K562 (cell line): ENCODE results near the gene GLRX2. TPM values are rescaled to one million over a fixed set of nuclear protein-coding genes. Genes with fewer than 3 reads are reported as not detected.

ENCODE experiments used
- ATAC-seq: fragments of 200-7000 bp; cut with Tn5 transposase; 3 replicates; pipeline ENCODE4 v1.9.1; 2020; ENCODE audit warnings: moderate library complexity
- BruUV-seq: library from RNA; stranded (reverse); fragments of 400-500 nt; replicated peaks from 2 replicates; lab custom pipeline; 2021; lab: Mats Ljungman, UMichigan
- CTCF ChIA-PET: fragments of 300-600 bp; formaldehyde crosslinking; extraction: SDS; loops from one replicate; lab custom pipeline; 2021; ENCODE audit warnings: low intra/inter-chr PET ratio; lab: Yijun Ruan, JAX
- POLR2A ChIA-PET: fragments of 300-600, 350-650 bp; sonication (Branson Sonifier 250); formaldehyde crosslinking; extraction: SDS; loops from one replicate; lab custom pipeline; 2021; ENCODE audit warnings: antibody characterized with exemption, inconsistent platforms; lab: Yijun Ruan, JAX
- DNase-seq, 4 experiments: peaks; one replicate each; pipeline versions ENCODE4 v3.0.0 to v3.0.0-alpha.2; 2011 to 2018; ENCODE audit warnings: low spot score in 3 of 4, mixed read lengths in 3 of 4; ENCODE audit errors: extremely low read depth in 1 of 4
- FAIRE-seq: peaks from 2 replicates; lab custom pipeline; 2011; peaks lifted over from hg19 to GRCh38; lab: Jason Lieb, UNC
- H2AFZ ChIP-seq: 2 replicates; pipeline ENCODE4 v1.6.0; 2011; ENCODE audit warnings: low read depth, low read length, control low read depth, inconsistent platforms
- H3K27ac ChIP-seq: fragments of 200-600 bp; 3 replicates; pipeline ENCODE4 v1.8.0; 2011; ENCODE audit warnings: low read depth, mild to moderate bottlenecking, control low read depth, inconsistent platforms, low read length, moderate library complexity, mixed read lengths; ENCODE audit errors: extremely low read depth
- H3K27me3 ChIP-seq, 2 experiments: fragments of 300-600 bp in 1 of 2; 2 replicates in 1 of 2; 3 replicates in 1 of 2; pipeline versions ENCODE4 v1.6.0 to v1.8.0; 2011; ENCODE audit warnings: inconsistent platforms in 2 of 2, low read length in 2 of 2, mild to moderate bottlenecking in 1 of 2, mixed read lengths in 1 of 2, moderate library complexity in 1 of 2; ENCODE audit not compliant: control insufficient read depth in 2 of 2, insufficient read depth in 2 of 2
- H3K36me3 ChIP-seq: fragments of 300-600 bp; 3 replicates; pipeline ENCODE4 v1.8.0; 2011; ENCODE audit warnings: mild to moderate bottlenecking, low read length, inconsistent platforms; ENCODE audit not compliant: control insufficient read depth, insufficient read depth
- H3K4me1 ChIP-seq, 2 experiments: fragments of 200-600 bp in 1 of 2; replicated peaks in 1 of 2; 2 replicates in 1 of 2; 3 replicates in 1 of 2; pipeline versions ENCODE4 v1.5.1 to v1.8.0; 2011; ENCODE audit warnings: inconsistent platforms in 2 of 2, low read length in 2 of 2, mild to moderate bottlenecking in 1 of 2, mixed read lengths in 1 of 2, moderate library complexity in 1 of 2; ENCODE audit not compliant: control insufficient read depth in 2 of 2, insufficient read depth in 2 of 2
- H3K4me2 ChIP-seq: 2 replicates; pipeline ENCODE4 v1.6.1; 2011; ENCODE audit warnings: low read length, control low read depth, inconsistent platforms, mixed read lengths; ENCODE audit not compliant: insufficient read depth
- H3K4me3 ChIP-seq: fragments of 200-600 bp; sonication (generic), shearing (Covaris generic); 2 replicates; pipeline ENCODE4 v1.5.1; 2016; ENCODE audit warnings: control low read depth, inconsistent platforms
- H3K79me2 ChIP-seq: fragments of 200-600 bp; 3 replicates; pipeline ENCODE4 v1.8.0; 2011; ENCODE audit warnings: low read length, inconsistent platforms; ENCODE audit not compliant: control insufficient read depth, insufficient read depth
- H3K9ac ChIP-seq, 2 experiments: 2 replicates each; pipeline versions ENCODE4 v1.6.0 to v1.6.1; 2011; ENCODE audit warnings: low read depth in 2 of 2, low read length in 2 of 2, control low read depth in 1 of 2, inconsistent platforms in 1 of 2, mild to moderate bottlenecking in 1 of 2, mixed read lengths in 1 of 2; ENCODE audit not compliant: insufficient read depth in 1 of 2
- H3K9me1 ChIP-seq: one replicate; pipeline ENCODE4 v1.6.0; 2011; ENCODE audit warnings: inconsistent platforms, mild to moderate bottlenecking, low read length, moderate library complexity; ENCODE audit not compliant: control insufficient read depth, insufficient read depth
- H3K9me3 ChIP-seq: replicated peaks from 2 replicates; pipeline ENCODE4 v1.5.1; 2011; ENCODE audit warnings: low read depth, low read length, inconsistent platforms; ENCODE audit not compliant: control insufficient read depth, insufficient read depth
- H4K20me1 ChIP-seq: replicated peaks from 2 replicates; pipeline ENCODE4 v1.6.1; 2011; ENCODE audit warnings: low read length, inconsistent platforms, mixed read lengths; ENCODE audit not compliant: control insufficient read depth, insufficient read depth
- ARID1B ChIP-seq: fragments of 450-650 bp; IDR thresholded peaks from 2 replicates; pipeline ENCODE4 v1.6.1; 2016; ENCODE audit warnings: antibody characterized with exemption, mild to moderate bottlenecking, inconsistent platforms
- ARNT ChIP-seq, 2 experiments: fragments of 450-650 bp; IDR thresholded peaks; 2 replicates each; pipeline ENCODE4 v1.6.1; 2016; ENCODE audit warnings: mild to moderate bottlenecking in 1 of 2
- BRD9 ChIP-seq: fragments of 450-650 bp; IDR thresholded peaks from 2 replicates; pipeline ENCODE4 v1.6.1; 2018; ENCODE audit warnings: low read depth; ENCODE audit not compliant: partially characterized antibody
- CBFB ChIP-seq: sonication (generic); formaldehyde crosslinking; IDR thresholded peaks from 2 replicates; pipeline ENCODE4 v1.4.0; 2020; ENCODE audit warnings: mild to moderate bottlenecking, missing genetic modification reagents
- CXXC5 ChIP-seq: fragments of 250-450 bp; sonication (Bioruptor Pico); IDR thresholded peaks from 2 replicates; pipeline ENCODE4 v1.8.0; 2022; ENCODE audit warnings: inconsistent platforms, mild to moderate bottlenecking, moderate library complexity
- DPF2 ChIP-seq: fragments of 450-650 bp; IDR thresholded peaks from 2 replicates; pipeline ENCODE4 v1.6.1; 2016
- EHMT2 ChIP-seq: fragments of 450-650 bp; IDR thresholded peaks from 2 replicates; pipeline ENCODE4 v1.6.1; 2018; ENCODE audit warnings: antibody characterized with exemption
- FOXK2 ChIP-seq, 2 experiments: fragments of 450-650 bp; IDR thresholded peaks in 1 of 2; conservative IDR thresholded peaks in 1 of 2; 2 replicates each; pipeline ENCODE4 v1.6.1; 2016; ENCODE audit warnings: low read depth in 2 of 2, mild to moderate bottlenecking in 1 of 2
- HMGN3 ChIP-seq: IDR thresholded peaks from 2 replicates; pipeline ENCODE4 v1.6.1; 2011; ENCODE audit warnings: borderline replicate concordance, low read depth, mild to moderate bottlenecking, mixed read lengths, low read length; ENCODE audit not compliant: insufficient read length; ENCODE audit errors: extremely low read depth
- JUNB ChIP-seq: fragments of 450-650 bp; formaldehyde crosslinking; conservative IDR thresholded peaks from 2 replicates; pipeline ENCODE4 v1.4.0; 2020; ENCODE audit warnings: mild to moderate bottlenecking
- MEIS2 ChIP-seq: fragments of 450-650 bp; IDR thresholded peaks from 2 replicates; pipeline ENCODE4 v1.6.1; 2014; ENCODE audit warnings: mild to moderate bottlenecking; ENCODE audit not compliant: partially characterized antibody
- MYBL2 ChIP-seq, 2 experiments: fragments of 450-650 bp in 1 of 2; sonication (generic) in 1 of 2; formaldehyde crosslinking in 1 of 2; IDR thresholded peaks; 2 replicates each; pipeline versions ENCODE4 v1.6.1 to v1.8.1; 2017 to 2022; ENCODE audit warnings: borderline replicate concordance in 1 of 2, inconsistent platforms in 1 of 2, low read depth in 1 of 2, mild to moderate bottlenecking in 1 of 2, missing genetic modification reagents in 1 of 2, moderate library complexity in 1 of 2
- NR2F6 ChIP-seq: fragments of 450-650 bp; formaldehyde crosslinking; IDR thresholded peaks from 2 replicates; pipeline ENCODE4 v1.4.0; 2020; ENCODE audit warnings: mild to moderate bottlenecking
- SAP30 ChIP-seq: fragments of 200-600 bp; sonication (generic); IDR thresholded peaks from 2 replicates; pipeline ENCODE4 v1.6.1; 2012; ENCODE audit warnings: borderline replicate concordance, low read depth, mild to moderate bottlenecking, moderate library complexity, low read length, control low read depth, inconsistent platforms; ENCODE audit not compliant: insufficient read depth, poor library complexity, severe bottlenecking
- ZNF408 ChIP-seq: fragments of 250-450 bp; sonication (Bioruptor Pico); IDR thresholded peaks from 2 replicates; pipeline ENCODE4 v1.4.0; 2020; ENCODE audit warnings: low read depth, mild to moderate bottlenecking, moderate library complexity
- ZNF79 ChIP-seq: fragments of 250-450 bp; sonication (Bioruptor Pico); IDR thresholded peaks from 2 replicates; pipeline ENCODE4 v1.4.0; 2020; ENCODE audit warnings: low read depth, mild to moderate bottlenecking, moderate library complexity
- ZZZ3 ChIP-seq: fragments of 450-650 bp; IDR thresholded peaks from 2 replicates; pipeline ENCODE4 v1.6.1; 2016; ENCODE audit warnings: antibody characterized with exemption, mild to moderate bottlenecking, moderate library complexity
- WGBS: fragments of 100-300 bp; shearing (Covaris generic); methylation state at CpG from one replicate; pipeline ENCODE4 v1.1.6; 2016; ENCODE audit warnings: low coverage, mixed read lengths; ENCODE audit not compliant: insufficient coverage; ENCODE audit errors: missing lambda C conversion rate; 5-methylcytosine and 5-hydroxymethylcytosine counted together
- in situ Hi-C: fragments of 300-500 bp; cut with MboI; formaldehyde crosslinking; loops from 4 replicates; pipeline ENCODE4 v1.15.0; 2018; ENCODE audit warnings: inconsistent platforms, mixed read lengths
- intact Hi-C: fragments of 100-400 bp; cut with micrococcal nuclease; formaldehyde crosslinking; loops from 2 replicates; pipeline ENCODE4 v1.14.2; 2022
- polyA plus RNA-seq, 8 experiments: library from polyadenylated mRNA; depleted of rRNA in 4 of 8; stranded (reverse) in 5 of 8; unstranded in 3 of 8; fragments of >200 nt; fragmentation: Nextera tagmentation in 2 of 8; fragmentation: Illumina TruSeq in 1 of 8; extraction: Ambion mirVana in 2 of 8; extraction: Trizol in 1 of 8; gene quantifications; 2 replicates each; pipeline versions ENCODE4 v1.2.1 to v1.2.3, GENCODE V29; 2011 to 2014; ENCODE audit warnings: inconsistent platforms in 1 of 8, missing spikeins in 1 of 8
- total RNA-seq, 7 experiments: library from RNA; depleted of rRNA in 6 of 7; stranded (reverse); fragments of >200 nt in 6 of 7; fragmentation: Illumina TruSeq in 2 of 7; extraction: Trizol in 2 of 7; gene quantifications; 2 replicates each; pipeline versions ENCODE4 v1.2.1 to v1.2.3, GENCODE V29; 2011 to 2021; ENCODE audit warnings: low replicate concordance in 1 of 7
- TF ChIP-seq, protein P1 (sequence below): fragments of 450-650 bp; IDR thresholded peaks from 2 replicates; pipeline ENCODE4 v1.6.1; 2016; ENCODE audit warnings: antibody characterized with exemption

The GLRX2 gene
- total and polyA plus RNA-seq, 9 of the 15 experiments (the other 6 are each of a cell fraction or from before 2014, with no cell fraction given) = 13.3 to 82.6 (median 55.1) TPM

DNA sequence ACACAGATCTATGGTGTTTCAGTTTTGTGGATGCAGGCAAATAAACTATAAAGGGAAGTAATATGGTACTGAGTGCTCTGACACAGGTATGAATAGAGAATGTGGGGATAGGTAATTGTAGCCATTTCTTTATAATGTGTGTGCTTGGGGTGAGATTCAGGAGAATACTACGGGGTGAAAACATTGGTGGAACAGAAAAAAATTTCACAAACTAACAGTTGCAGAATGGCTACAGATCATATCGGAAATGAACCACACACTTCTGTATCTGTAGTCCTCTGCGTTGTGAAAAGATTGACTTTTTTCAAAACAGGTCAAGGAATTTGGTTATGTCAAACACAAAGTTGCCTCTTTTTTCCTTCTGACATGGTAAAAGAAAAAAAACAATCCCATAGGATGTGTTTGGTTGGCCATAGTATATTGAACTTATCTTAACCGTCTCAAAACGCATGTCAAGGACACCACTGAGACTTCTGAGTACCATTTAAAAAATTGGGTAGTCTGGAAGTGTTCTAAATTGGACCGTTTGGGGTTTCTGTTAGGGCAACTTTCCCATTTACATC is 15.5 kb upstream of the GLRX2 start:
- intact Hi-C loops = loop anchor here (1.0 kb wide), 3 partner anchors 7 to 61 kb away; partner anchors contain the start of genes GLRX2, RO60 and UCHL5
- peaks cover 4% of the 10 kb centered on the region for H4K20me1 ChIP-seq
- DNase-seq (peak in 2 of 4 experiments; percentile 44 to 60), ATAC-seq (peak; percentile 10), FAIRE-seq (peak; percentile 56)
- H3K4me3 ChIP-seq = peak overlapping the region; percentile 65
- H2AFZ ChIP-seq = peak overlapping the region; percentile 98
- H3K27me3 ChIP-seq = no peaks in the 10 kb centered on the region
- no peaks in the 10 kb centered on the region for H3K9me3 ChIP-seq
- no peaks in the 10 kb centered on the region for H3K9me1 ChIP-seq
- H3K4me1 ChIP-seq = peaks cover 16 to 21% of the 10 kb centered on the region in 2 experiments; a peak in 4 of 5 replicates
- ChIA-PET CTCF (interaction anchor here (0.7 to 1.6 kb wide), 2 partner anchors 59 to 65 kb away, joined by 3 read pairs; no protein-coding TSS in a partner anchor), POLR2A (interaction anchor here (1.0 to 2.6 kb wide), 4 partner anchors 8 to 16 kb away, joined by 3 to 16 read pairs (median 6); partner anchors contain the start of gene GLRX2)
- in situ Hi-C loops = no loop called here
- WGBS = under 1% methylated on average over 6 of the region's 6 CpGs
- H3K79me2 ChIP-seq = peaks cover 56% of the 10 kb centered on the region
- H3K27ac ChIP-seq = peak overlapping the region; percentile 97
- H3K4me2 ChIP-seq = peak overlapping the region; percentile 98
- H3K36me3 ChIP-seq = peaks cover 19% of the 10 kb centered on the region
- BruUV-seq = TSS peak; percentile 93
- peak overlapping the region in 1 of 2 experiments; percentile 94; a peak in 2 of 4 replicates for H3K9ac ChIP-seq
- TF ChIP-seq ARNT (IDR thresholded peaks at IDR 0.05) (0 out of 4 replicates have a peak, but pooled peaks of 1 of the 2 experiments have one; percentile 51), ZNF79 (CRISPR knock-in tag) (no peak), CXXC5 (CRISPR knock-in tag) (peak; percentile 7; the same call in 1 of the 2 replicates), CBFB (CRISPR knock-in tag) (no peak), FOXK2 (conservative IDR thresholded peaks at IDR 0.05 in 1 of 2, IDR thresholded peaks at IDR 0.05 in 1 of 2; ENCODE audit: low read depth in 2 of 2) (peak in 1 of 2 experiments; percentile 25; a peak in 1 of 4 replicates), HMGN3 (no peak), BRD9 (peak; percentile 59), EHMT2 (0 out of 2 replicates have a peak, but pooled peaks have one; percentile 34), MEIS2 (peak; percentile 4), ZNF408 (no peak), JUNB (CRISPR knock-in tag) (no peak), NR2F6 (CRISPR knock-in tag) (no peak), DPF2 (peak; percentile 58; the same call in 1 of the 2 replicates), SAP30 (no peak), ZZZ3 (no peak), ARID1B (0 out of 2 replicates have a peak, but pooled peaks have one; percentile 12), MYBL2 (IDR thresholded peaks at IDR 0.05; ENCODE audit: low read depth) (peak; percentile 57; the same call in 1 of the 2 replicates), MYBL2 (CRISPR knock-in tag; IDR thresholded peaks at IDR 0.05; ENCODE audit: borderline replicate concordance) (no peak)
- TF ChIP-seq, protein P1, sequence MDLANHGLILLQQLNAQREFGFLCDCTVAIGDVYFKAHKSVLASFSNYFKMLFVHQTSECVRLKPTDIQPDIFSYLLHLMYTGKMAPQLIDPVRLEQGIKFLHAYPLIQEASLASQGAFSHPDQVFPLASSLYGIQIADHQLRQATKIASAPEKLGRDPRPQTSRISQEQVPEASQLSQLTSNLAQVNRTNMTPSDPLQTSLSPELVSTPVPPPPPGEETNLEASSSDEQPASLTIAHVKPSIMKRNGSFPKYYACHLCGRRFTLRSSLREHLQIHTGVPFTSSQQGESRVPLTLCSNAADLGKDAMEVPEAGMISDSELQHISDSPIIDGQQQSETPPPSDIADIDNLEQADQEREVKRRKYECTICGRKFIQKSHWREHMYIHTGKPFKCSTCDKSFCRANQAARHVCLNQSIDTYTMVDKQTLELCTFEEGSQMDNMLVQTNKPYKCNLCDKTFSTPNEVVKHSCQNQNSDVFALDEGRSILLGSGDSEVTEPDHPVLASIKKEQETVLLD = 0 out of 2 replicates have a peak, but pooled peaks have one; percentile 33
